Psoas muscle (tissue), 8 donors: ENCODE results near the gene SIGLEC1. TPM values are rescaled to one million over a fixed set of nuclear protein-coding genes. Genes with fewer than 3 reads are reported as not detected.

Source experiments
- ATAC-seq, 4 donors: fragments of 200-7000 bp; cut with Tn5 transposase; one replicate each; pipeline ENCODE4 v1.9.1; 2020; ENCODE audit warnings: moderate library complexity in 3 of 4, mild to moderate bottlenecking in 2 of 4
- DNase-seq, 2 donors: peaks; one replicate each; pipeline ENCODE4 v3.0.0-alpha.2; 2020
- H3K27ac ChIP-seq: fragments of 200-600 bp; one replicate; pipeline ENCODE4 v1.8.0; 2022
- H3K27me3 ChIP-seq, 3 donors: fragments of 200-600 bp in 1 of 3; one replicate each; pipeline versions ENCODE4 v1.6.1 to v1.8.0; 2013 to 2022; ENCODE audit warnings: low read length in 2 of 3, mild to moderate bottlenecking in 2 of 3, moderate library complexity in 1 of 3; ENCODE audit not compliant: insufficient read depth in 3 of 3
- H3K36me3 ChIP-seq, 2 donors: fragments of 200-600 bp in 1 of 2; one replicate each; pipeline versions ENCODE4 v1.6.1 to v1.8.0; 2013 to 2022; ENCODE audit warnings: low read depth in 1 of 2, mild to moderate bottlenecking in 1 of 2, moderate library complexity in 1 of 2; ENCODE audit not compliant: insufficient read depth in 1 of 2
- H3K4me1 ChIP-seq: fragments of 200-600 bp; one replicate; pipeline ENCODE4 v1.8.0; 2022
- H3K4me3 ChIP-seq: fragments of 200-600 bp; one replicate; pipeline ENCODE4 v1.8.0; 2022; ENCODE audit warnings: mild to moderate bottlenecking
- H3K9me3 ChIP-seq: fragments of 200-600 bp; one replicate; pipeline ENCODE4 v1.8.0; 2022
- WGBS, 3 donors: extraction: QIAGEN DNeasy Blood & Tissue Kit; methylation state at CpG; one replicate each; pipeline versions ENCODE4 v1.1.6 to v1.1.7; 2013; 5-methylcytosine and 5-hydroxymethylcytosine counted together
- intact Hi-C, 2 donors: fragments of 100-400 bp; cut with DNase I; formaldehyde crosslinking; loops; one replicate each; pipeline versions ENCODE4 v1.11.0 to v1.14.2; 2022
- polyA plus RNA-seq, 3 donors: library from polyadenylated mRNA; stranded (reverse); fragments of 200-250 nt; gene quantifications; one replicate each; pipeline ENCODE4 v1.2.3, GENCODE V29; 2013
- total RNA-seq, 4 donors: library from RNA; stranded (reverse); fragmentation: NEBNext Ultra II Directional in 2 of 4; extraction: Animal tissue kit (Norgen Biotek cat#: 25700) in 2 of 4; gene quantifications; one replicate each; pipeline versions ENCODE4 v1.2.1 to v1.2.4, GENCODE V29; 2021 to 2023
- TF ChIP-seq, protein P1 (sequence below): fragments of 200-600 bp; IDR thresholded peaks from one replicate; pipeline ENCODE4 v1.8.0; 2022; ENCODE audit warnings: antibody characterized with exemption
- donor health status: healthy with polysubstance abuse.
- donor health status: DM: no; HTN: no; CAD: no; lungs with moderate emphysema.
- donor health status: Bipolar disorder and iron deficiency.
- donor health status: healthy.
- donor health status: DM: yes; HTN: yes; CAD: no.
- donor health status: DM: no; HTN: no; CAD: no.
- donor health status: DM: no; HTN: no; CAD: no.
- donor health status: DM: yes; HTN: yes; CAD: no.

The SIGLEC1 gene
- total and polyA plus RNA-seq, 7 donors: 0.98 to 6.2 (median 2.6) TPM

DNA sequence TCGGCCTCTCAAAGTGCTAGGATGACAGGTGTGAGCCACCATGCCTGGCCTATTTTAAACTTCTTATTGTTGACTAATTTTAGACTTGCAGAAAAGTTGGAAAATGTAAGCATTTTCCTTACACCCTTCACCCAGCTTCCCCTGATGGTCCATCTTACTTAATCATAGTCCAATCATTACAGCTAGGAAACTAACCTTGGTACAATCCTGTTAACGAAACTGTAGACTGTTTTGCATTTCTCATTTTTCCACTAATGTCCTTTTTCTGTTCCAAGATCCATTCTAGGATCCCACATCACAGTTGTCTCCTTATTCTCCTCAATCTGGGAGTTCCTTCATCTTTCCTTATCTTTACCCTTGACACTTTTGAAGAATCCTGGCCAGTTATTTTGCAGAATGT lies 48.5 kb downstream of the SIGLEC1 start:
- ATAC-seq (no peak), DNase-seq (no peak)
- Histone ChIP-seq H3K4me1 (no peaks in the 10 kb centered on the region), H3K36me3 (no peaks in the 10 kb centered on the region), H3K9me3 (no peaks in the 10 kb centered on the region), H3K27ac (no peak overlapping the region), H3K27me3 (peaks cover 0 to 30% (median 15%) of the 10 kb centered on the region in 3 donors), H3K4me3 (no peak overlapping the region)
- TF ChIP-seq, protein P1, sequence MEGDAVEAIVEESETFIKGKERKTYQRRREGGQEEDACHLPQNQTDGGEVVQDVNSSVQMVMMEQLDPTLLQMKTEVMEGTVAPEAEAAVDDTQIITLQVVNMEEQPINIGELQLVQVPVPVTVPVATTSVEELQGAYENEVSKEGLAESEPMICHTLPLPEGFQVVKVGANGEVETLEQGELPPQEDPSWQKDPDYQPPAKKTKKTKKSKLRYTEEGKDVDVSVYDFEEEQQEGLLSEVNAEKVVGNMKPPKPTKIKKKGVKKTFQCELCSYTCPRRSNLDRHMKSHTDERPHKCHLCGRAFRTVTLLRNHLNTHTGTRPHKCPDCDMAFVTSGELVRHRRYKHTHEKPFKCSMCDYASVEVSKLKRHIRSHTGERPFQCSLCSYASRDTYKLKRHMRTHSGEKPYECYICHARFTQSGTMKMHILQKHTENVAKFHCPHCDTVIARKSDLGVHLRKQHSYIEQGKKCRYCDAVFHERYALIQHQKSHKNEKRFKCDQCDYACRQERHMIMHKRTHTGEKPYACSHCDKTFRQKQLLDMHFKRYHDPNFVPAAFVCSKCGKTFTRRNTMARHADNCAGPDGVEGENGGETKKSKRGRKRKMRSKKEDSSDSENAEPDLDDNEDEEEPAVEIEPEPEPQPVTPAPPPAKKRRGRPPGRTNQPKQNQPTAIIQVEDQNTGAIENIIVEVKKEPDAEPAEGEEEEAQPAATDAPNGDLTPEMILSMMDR: no peak
- 74 to 85% (median 83%) methylated on average over 2 of the region's 2 CpGs for WGBS, 3 donors
- intact Hi-C loops: no loop called here

DNA sequence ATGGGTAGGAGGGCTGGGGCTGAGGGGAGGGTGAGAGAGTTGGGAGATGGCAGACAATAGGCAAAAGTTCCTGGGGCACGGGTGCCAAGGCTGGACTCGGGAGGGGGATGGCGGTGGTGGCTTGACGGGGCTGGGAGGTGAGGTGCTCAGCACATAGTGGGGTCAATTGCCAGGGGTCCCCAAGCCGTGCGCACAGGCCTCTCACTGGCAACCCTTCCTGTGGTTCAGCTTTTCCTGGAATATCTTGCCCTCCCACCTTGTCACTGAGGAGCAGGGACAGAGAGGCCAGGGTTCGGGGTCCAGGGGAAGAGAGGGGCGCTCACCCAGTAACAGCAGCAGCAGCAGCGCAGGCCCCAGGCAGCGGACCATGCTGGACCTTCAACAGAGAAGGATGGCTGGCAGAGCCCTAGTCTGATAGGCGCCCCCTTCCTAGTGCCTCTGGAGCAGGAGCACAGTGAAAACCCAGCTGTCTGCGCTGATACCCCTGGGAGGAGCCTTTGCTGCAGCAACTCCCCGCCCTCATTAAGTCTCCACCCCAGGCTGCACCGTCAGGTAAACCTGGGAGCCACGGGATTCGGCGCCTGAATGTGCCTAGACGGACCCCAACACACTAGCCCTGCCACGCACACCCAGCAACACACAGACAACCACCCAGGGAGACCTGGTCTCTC lies 49.2 kb downstream of the SIGLEC1 start, which contains the start of gene GFRA4:
Gene GFRA4 (minus strand): TSS at position 369 of the 671 bp plus-strand sequence. CDS start 0 bp downstream, at position 369.
- TF ChIP-seq, protein P1: no peak
- DNase-seq: no peak
- Histone ChIP-seq H3K27ac (no peak within 1 kb of the TSS), H3K4me3 (no peak within 1 kb of the TSS), H3K27me3 (peaks cover 0 to 30% (median 15%) of the 10 kb centered on the region in 3 donors), H3K4me1 (no peaks in the 10 kb centered on the region), H3K36me3 (no peaks in the 10 kb centered on the region), H3K9me3 (no peaks in the 10 kb centered on the region)
- WGBS, 3 donors: 70 to 74% (median 71%) methylated on average over 19 of the region's 19 CpGs
- no peak for ATAC-seq
- intact Hi-C loops: no loop called here

Other genes with a start within 250 kb of the SIGLEC1 start
- 10 to 100 TPM; 14.7 to 18.6 (median 16.8) TPM for gene ATRN, start 241.6 kb downstream of the SIGLEC1 start, total RNA-seq
- gene ATRN, start 241.6 kb downstream of the SIGLEC1 start, polyA plus RNA-seq: 1 to 10 TPM; 3.9 to 7.6 (median 5.4) TPM
- not detected for gene GFRA4, start 49.2 kb downstream of the SIGLEC1 start, total RNA-seq
- gene GFRA4, start 49.2 kb downstream of the SIGLEC1 start, polyA plus RNA-seq: not detected
- 1 to 10 TPM; 2.4 to 8.9 (median 3.1) TPM for gene ADAM33, start 30.6 kb downstream of the SIGLEC1 start, total RNA-seq
- gene ADAM33, start 30.6 kb downstream of the SIGLEC1 start, polyA plus RNA-seq: 1 to 10 TPM; 4.3 to 6.6 (median 4.6) TPM
- 1 to 10 TPM; 5.7 to 9.7 (median 8.2) TPM for gene HSPA12B, start 20.1 kb upstream of the SIGLEC1 start, total RNA-seq
- 1 to 10 TPM; 4.0 to 7.6 (median 7.5) TPM for gene HSPA12B, start 20.1 kb upstream of the SIGLEC1 start, polyA plus RNA-seq
- 10 to 100 TPM; 11.9 to 16.0 (median 13.4) TPM for gene ADISSP, start 55.2 kb upstream of the SIGLEC1 start, total RNA-seq
- 10 to 100 TPM; 10.7 to 24.7 (median 15.4) TPM for gene ADISSP, start 55.2 kb upstream of the SIGLEC1 start, polyA plus RNA-seq
- under 1 TPM in 1 of 4 donors, not detected in 3; 0.13 TPM for gene SPEF1, start 68.8 kb upstream of the SIGLEC1 start, total RNA-seq
- gene SPEF1, start 68.8 kb upstream of the SIGLEC1 start, polyA plus RNA-seq: 1 to 10 TPM in 1 of 3 donors, under 1 TPM in 2; 0.12 to 1.7 (median 0.35) TPM
- 100 to 1,000 TPM in 1 of 4 donors, 10 to 100 TPM in 3; 74.3 to 129 (median 97.8) TPM for gene CENPB, start 74.1 kb upstream of the SIGLEC1 start, total RNA-seq
- 100 to 1,000 TPM in 2 of 3 donors, 10 to 100 TPM in 1; 84.0 to 144 (median 116) TPM for gene CENPB, start 74.1 kb upstream of the SIGLEC1 start, polyA plus RNA-seq
- gene CDC25B, start 83.7 kb upstream of the SIGLEC1 start, total RNA-seq: 1 to 10 TPM; 7.1 to 9.1 (median 8.4) TPM
- 1 to 10 TPM; 5.1 to 6.8 (median 6.6) TPM for gene CDC25B, start 83.7 kb upstream of the SIGLEC1 start, polyA plus RNA-seq
- 10 to 100 TPM; 11.8 to 17.5 (median 12.1) TPM for gene AP5S1, start 107.9 kb upstream of the SIGLEC1 start, total RNA-seq
- 10 to 100 TPM; 11.0 to 25.2 (median 12.9) TPM for gene AP5S1, start 107.9 kb upstream of the SIGLEC1 start, polyA plus RNA-seq
- gene MAVS, start 134.2 kb upstream of the SIGLEC1 start, total RNA-seq: 10 to 100 TPM; 49.7 to 61.3 (median 50.7) TPM
- gene MAVS, start 134.2 kb upstream of the SIGLEC1 start, polyA plus RNA-seq: 10 to 100 TPM; 14.0 to 32.4 (median 19.2) TPM
- gene PANK2, start 176.8 kb upstream of the SIGLEC1 start, total RNA-seq: 10 to 100 TPM; 12.6 to 20.5 (median 17.3) TPM
- gene PANK2, start 176.8 kb upstream of the SIGLEC1 start, polyA plus RNA-seq: 10 to 100 TPM in 2 of 3 donors, 1 to 10 TPM in 1; 9.7 to 32.9 (median 18.6) TPM